OCI-LY3 (cell line): ENCODE measurements around the gene RAB11FIP4.

Experiments
- CTCF ChIP-seq: fragments of 200-600, 300-600 bp; sonication (generic); IDR thresholded peaks from 2 replicates; pipeline ENCODE4 v1.5.1; 2014; ENCODE audit warnings: antibody characterized with exemption, low read length, low read depth
- EZH2phosphoT487 ChIP-seq: fragments of 200-600 bp; shearing (Covaris generic); IDR thresholded peaks from 2 replicates; pipeline ENCODE4 v1.6.1; 2018; ENCODE audit warnings: antibody characterized with exemption, mixed run types, low read depth

DNA sequence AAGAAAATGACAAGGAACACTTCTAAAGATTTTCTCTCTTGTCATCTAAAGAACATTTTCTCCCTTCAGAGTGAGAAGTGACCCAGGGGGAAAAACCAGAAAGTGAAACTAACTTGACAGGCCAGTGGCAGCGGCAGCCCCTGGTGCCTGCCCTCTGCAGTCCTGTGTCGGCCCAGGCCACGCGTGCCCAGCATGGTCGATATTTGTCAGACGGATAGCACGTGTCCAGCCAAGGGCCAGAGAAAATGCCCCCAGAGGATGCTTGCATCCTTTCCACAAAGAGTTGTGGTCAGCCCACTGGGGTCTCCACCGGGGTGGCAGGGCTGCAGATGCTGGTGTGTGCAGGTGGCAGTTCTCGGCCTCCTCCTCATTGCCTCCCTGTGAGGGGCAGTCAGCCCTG is 176.6 kb downstream of the RAB11FIP4 start:
- TF ChIP-seq CTCF = no peak
- no peak for TF ChIP-seq EZH2phosphoT487
